SKM-1 (cell line): ENCODE measurements around the gene SLC25A17.
"Not testable (repeated sequence)": the region's sequence is repeated elsewhere in the genome, so short reads cannot be mapped to it uniquely, and the experiment has no call there.

ENCODE experiments used
- DNase-seq: peaks from one replicate; lab custom pipeline; 2025; ENCODE audit not compliant: unreplicated experiment; lab: John Stamatoyannopoulos, UW

Gene SLC25A17

GRCh38 chr22:40819599-40820140 is 524 bp upstream of the SLC25A17 start:
- no peak for DNase-seq

DNA sequence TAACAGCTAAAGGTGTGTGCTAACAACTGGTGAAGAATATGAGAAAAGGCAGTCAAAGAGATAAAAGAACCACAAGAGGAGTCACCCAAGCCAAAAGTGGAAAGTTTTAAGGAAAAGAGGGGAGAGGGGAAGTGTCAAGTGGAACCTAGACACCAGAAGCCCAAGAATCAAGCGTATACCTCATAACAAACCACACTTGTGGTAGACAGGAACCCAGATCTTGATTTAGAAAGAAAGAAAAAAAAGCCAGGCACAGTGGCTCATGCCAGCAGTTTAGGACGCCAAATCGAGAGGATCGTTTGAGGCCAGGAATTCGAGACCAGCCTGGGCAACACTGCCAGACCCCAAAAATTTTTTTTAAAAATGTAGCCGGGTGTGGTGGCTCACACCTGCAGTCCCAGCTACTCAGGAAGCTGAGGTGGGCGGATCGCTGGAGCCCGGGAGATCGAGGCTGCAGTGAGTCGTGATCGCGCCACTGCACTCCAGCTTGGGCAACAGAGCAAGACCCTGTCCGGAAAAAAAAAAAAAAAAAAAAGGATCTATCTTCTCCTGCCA is 877 bp downstream of the SLC25A17 start:
- DNase-seq = no peak

GRCh38 chr22:40817737-40818136 is 1.4 kb downstream of the SLC25A17 start:
- no peak for DNase-seq

- no peak for DNase-seq
Observed at GRCh38 chr22:40813912-40814315, 5.2 kb downstream of the SLC25A17 start.

DNA sequence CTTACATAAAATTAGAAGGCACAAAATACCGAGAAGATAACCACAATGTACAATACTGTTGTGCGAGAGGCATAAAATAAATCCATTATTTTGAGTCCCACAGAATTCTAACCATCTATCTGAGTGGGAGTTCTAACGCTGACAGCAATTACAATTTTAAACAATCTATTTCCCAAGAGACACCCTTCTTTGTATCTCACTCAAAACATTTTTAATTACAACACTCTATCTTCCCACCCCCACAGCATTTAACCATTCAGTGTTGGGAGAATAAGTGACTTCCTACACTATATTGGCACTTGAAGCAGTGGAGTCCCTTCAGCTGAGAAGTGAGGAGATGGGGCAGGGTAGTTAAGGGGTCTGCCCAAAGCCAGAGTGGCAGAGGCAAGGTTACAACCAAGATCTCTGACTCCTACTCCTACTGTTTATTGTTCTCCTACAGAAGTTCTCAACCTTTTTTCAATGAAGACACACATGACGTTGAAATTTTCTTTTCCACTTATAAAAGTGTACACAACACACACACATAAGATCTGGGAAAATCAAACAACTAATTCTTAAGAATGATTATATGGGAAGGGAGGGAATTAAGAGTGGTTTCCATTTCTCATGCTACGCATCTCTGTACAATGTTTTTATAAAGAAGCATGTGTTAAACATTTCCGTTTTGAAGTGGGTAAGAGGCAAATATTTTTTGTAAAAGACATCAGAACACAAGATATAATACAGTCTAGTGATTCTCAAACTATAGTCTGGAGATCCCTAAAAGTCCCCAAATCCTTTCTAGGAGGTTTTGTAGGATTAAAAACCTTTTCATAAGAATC is 10.9 kb downstream of the SLC25A17 start:
- DNase-seq = no peak

DNA sequence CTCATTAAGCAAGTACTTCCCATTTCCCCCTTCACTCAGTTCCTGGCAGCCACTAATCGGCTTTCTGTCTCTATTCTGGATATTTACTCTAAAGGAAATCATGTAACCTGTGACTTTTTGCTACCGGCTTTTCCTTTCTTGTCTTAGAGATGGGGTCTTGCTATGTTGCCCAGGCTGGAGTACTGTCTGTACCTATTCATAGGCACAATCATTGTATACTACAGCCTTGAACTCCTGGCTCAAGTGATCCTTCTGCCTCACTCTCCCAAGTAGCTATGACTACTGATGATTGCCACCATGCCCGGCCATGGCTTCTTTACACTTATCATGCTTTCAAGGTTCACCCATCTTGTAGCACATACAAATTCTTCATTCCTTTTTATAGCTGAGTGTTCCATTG is 12.4 kb downstream of the SLC25A17 start:
- DNase-seq = no peak

DNA sequence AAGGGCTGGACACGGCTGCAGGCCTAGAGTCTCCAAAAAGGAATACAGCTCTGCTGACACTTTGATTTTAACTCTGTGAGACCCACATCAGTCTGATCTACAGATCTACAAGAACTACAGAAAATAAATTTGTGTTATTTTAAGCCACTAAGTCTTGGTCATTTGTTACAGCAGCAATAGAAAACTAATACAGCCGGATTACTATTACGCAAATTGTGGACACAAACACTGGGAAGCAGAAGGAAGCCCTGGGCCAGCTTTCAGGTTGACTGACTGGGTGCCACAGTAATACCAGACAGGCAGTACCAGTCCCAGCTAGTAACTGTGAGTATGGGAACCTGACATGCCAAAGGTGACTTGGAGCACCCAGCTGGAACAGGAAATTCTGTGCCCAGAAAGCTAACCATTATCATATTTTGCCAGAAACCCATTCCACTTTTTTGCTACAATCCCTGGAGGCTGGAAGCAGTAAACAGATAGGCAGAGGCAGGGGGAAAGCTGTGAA is 13.4 kb downstream of the SLC25A17 start:
- DNase-seq = no peak

GRCh38 chr22:40805239-40805638 is 13.9 kb downstream of the SLC25A17 start:
- DNase-seq = no peak

DNA sequence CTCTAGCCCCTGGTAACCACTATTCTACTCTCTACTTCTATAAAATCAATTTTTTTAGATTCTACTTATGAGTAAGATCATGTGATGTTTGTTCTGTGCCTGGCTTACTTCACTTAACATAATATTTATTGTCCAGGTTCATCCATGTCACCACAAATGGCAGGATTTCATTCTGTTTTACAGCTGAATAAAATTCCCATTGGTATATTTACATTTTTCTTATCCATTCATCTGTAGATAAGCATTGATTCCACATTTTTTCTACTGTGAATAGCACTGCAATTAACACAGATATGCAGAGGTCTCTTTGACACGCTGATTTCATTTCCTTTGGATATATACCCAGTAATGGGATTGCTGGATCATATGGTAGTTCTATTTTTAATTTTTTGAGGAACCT is 15.8 kb downstream of the SLC25A17 start:
- DNase-seq = no peak

- DNase-seq = no peak
Observed at GRCh38 chr22:40799008-40799407, 20.1 kb downstream of the SLC25A17 start.

DNA sequence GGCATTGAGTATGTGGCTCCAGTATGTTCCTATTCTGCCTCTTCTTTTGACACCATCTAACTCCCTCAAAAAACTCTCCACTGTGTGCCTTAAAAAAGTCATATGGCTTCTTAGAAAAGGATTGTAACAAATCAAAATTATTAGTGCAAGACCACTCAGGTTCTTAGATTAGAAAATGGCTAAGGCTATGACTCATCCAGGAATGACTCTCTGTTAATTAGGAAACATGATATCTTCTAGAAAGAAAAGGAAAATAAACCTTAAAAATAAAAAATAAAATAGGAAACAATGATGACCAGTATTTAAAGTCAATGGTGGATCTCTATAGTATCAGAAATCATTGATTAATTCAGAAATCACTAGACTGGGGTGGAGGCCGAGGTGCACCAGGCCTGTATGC is 21.7 kb downstream of the SLC25A17 start:
- DNase-seq = no peak

DNA sequence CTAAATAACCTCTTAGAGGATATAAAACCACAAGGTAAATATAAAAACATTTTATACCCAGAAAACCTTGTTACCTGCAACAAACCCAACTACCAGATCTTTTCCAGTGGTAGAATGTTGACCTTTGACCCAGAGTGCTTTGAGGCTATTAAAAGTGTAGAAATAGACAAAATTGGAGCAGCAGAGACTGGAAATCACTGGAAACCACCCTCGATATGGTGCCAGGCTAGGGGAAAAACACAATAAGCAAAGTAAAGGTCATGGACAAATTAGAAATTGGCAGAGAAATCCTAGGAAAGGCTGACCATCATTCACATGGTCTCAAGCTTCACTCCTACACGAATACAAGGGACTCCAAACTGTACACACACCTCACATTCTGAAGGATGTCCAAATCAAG is 26.7 kb downstream of the SLC25A17 start:
- DNase-seq = no peak

- DNase-seq = no peak
Observed at GRCh38 chr22:40791241-40791640, 27.9 kb downstream of the SLC25A17 start.

DNA sequence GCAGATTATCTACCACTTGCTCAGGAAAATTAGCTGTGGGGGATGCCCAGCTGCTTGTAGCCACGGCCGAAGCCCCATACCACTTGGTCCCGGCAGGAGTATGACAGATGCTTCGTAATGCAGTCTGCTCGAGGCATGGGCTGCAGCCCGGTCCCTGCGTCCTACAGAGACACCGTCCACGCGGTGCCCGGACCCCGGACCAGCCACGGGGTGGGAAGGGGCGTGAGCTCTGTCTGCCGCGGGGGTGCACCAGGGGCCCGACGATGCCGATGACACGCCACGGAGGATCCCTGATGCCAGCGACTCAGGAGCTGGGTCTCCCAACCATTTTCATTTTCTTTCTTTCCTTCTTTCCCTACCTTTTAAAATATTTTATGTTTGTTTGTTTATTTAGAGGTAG is 30.0 kb downstream of the SLC25A17 start:
- DNase-seq = no peak

GRCh38 chr22:40782521-40782920 is 36.6 kb downstream of the SLC25A17 start:
- DNase-seq = no peak

- not testable (repeated sequence) for DNase-seq
Observed at GRCh38 chr22:40781749-40782148, 37.4 kb downstream of the SLC25A17 start.

DNA sequence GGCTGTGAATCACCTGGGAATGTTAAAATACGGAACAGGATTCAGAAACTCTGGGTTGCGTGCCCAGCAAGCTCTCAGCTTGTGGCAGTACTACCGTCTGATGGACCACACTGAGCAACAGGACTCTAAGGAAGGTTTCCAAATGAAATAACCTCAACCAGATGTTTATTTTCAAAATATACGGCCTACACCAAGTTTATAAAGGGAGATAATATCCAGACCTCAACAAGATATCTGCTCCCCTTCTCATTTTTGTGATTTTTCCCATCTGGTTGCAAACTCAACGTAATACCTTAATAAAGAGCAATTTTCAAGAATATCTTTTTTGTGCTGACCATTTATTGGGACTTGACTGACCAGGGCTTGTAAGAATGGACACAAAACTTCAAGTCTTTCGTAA is 49.4 kb downstream of the SLC25A17 start:
- DNase-seq = no peak

GRCh38 chr22:40768206-40768605 is 50.9 kb downstream of the SLC25A17 start:
- DNase-seq = no peak

- no peak for DNase-seq
Observed at GRCh38 chr22:40766956-40767355, 52.2 kb downstream of the SLC25A17 start.

DNA sequence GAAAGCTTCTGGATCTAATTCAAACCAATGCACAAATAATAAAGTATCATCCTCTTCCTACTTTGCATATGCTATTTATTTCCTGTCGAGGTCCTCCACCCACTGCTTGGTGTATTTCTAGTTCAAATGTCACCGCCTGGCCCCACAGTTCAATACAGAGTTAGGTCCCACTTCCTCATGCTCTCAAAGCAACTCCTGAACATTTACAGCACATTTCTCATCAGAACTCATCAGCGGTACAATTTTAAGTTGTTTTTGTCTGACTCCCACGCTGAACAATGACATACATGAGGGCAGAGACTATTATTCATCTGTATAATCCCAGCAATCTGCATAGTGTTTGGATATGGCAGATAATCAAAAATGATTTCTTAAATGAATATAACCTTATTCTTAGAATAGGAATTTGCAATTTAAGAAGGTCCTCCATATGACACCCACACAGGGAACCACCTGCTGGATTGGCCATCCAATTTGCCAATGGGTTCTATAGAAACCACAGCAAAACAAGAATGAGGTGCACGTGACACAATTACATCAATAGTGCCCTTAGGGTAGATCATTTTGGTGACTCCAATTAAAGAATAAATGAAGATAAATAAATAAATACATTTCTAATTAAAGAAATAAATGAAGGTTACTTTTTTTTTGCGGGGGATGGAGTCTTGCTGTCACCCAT is 54.2 kb downstream of the SLC25A17 start:
- DNase-seq = no peak

DNA sequence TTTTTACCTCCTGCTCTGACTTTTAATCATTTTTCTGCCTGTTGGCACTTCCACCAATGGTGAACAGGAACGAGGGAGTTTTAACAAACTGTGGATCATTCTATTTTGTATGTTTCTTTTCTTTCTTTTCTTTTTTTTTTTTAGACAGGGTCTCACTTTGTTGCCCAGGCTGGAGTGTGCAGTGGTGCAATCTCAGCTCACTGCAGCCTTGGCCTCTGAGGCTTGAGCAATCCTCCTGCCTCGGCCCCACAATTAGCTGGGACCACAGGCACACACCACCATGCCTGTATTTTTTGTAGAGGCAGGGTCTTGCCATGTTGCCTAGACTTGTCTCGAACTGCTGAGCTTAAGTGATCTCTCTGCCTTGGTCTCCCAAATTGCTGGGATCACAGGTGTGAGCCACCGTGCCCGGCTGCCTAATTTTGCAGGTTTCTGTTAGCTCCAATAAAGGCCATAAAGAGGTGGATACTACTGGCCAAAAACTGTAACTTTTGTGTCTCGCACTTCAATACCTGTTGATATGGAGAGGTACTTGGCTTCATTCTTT is 59.8 kb downstream of the SLC25A17 start:
- DNase-seq = no peak
